ENCODE data around the gene FBXW8.

FBXW8 gene

DNA sequence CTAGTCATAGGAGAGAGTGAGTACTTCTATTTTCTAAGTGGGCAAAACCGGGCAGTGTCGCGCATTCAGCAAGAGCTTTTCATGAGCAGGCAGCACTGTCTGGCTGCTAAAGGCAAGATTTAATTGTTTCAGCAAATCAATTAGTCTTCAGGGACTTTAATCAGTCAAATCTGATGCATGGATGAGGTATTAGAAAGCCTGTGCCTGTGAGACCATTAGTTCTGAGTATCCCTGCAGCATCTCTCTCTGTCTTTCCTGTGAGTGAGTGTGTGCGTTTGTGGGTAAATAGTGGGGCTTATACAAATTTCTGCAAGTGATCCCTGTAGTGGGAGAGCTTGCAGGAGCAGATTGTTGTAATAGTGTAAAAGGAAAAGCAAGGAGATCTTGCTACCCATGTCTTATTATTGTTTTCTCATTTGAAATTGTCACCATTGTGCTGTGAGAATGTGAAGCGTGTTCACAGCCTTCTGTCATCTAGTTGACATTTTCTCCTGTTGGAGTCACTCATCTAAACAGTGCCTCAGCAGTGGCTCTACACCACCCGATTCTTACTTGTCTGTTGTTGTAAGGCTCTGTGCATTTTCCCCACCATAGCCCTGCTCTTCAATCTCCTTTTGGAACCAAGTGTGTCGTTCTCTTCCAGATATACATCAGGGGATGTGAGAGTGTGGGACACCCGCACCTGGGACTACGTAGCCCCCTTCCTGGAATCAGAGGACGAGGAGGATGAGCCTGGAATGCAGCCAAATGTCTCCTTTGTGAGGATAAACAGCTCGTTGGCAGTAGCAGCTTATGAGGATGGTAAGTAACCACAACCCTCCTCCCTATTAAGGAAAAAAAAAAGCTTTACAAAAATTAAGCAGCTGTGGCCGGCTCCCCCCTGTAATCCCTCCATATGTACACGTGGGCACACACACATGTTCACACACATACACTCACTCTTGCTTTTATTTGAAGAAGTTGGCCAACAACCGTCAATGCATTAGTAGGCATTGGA, 53.6 kb downstream of the FBXW8 start:
- no peak for TF ChIP-seq SPI1 (IDR thresholded peaks at IDR 0.05; ENCODE audit: borderline replicate concordance, low read depth)
- no peak for TF ChIP-seq REST (IDR thresholded peaks at IDR 0.05; ENCODE audit: insufficient replicate concordance, low read depth)
- no peak for TF ChIP-seq POLR2AphosphoS5 (IDR thresholded peaks at IDR 0.05; ENCODE audit: low read depth)
- no peak for TF ChIP-seq GABPA (IDR thresholded peaks at IDR 0.05; ENCODE audit: low read depth)
- no peak for TF ChIP-seq CTCF (IDR thresholded peaks at IDR 0.05; ENCODE audit: insufficient read depth, low read length)
- H3K27me3 ChIP-seq (ENCODE audit: insufficient read depth, poor library complexity, severe bottlenecking): no peaks in the 10 kb centered on the region
- no peak for DNase-seq (ENCODE audit: low read depth in 1 of 2, low spot score in 1 of 2)
- no peak overlapping the region for H3K27ac ChIP-seq (replicated peaks)
- H3K4me3 ChIP-seq (replicated peaks; ENCODE audit: insufficient read depth, low read length): no peak overlapping the region

DNA sequence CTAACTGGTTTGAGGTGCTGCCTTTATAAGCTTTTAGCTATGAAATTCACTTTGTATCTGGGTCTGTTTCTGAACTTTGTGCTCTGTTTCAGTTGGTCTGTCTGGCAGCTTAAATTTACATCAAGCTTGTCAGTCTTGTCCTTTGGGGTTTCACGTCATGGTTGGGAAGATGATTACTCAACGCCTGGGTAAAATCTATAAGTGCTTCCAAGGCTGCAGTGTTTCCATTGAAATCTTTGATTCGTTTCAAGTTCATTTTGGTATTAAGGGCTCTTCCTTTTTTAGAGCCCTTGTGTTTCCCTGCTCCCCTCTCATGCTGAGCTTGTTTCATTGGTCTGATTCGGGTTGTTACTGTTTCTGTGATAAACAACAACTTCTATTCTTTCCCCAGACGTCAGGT, 58.2 kb downstream of the FBXW8 start:
- no peaks in the 10 kb centered on the region for H3K27me3 ChIP-seq (ENCODE audit: insufficient read depth, poor library complexity, severe bottlenecking)
- H3K4me3 ChIP-seq (replicated peaks; ENCODE audit: insufficient read depth, low read length): no peak overlapping the region
- no peak overlapping the region for H3K27ac ChIP-seq (replicated peaks)
- no peak for DNase-seq (ENCODE audit: low read depth in 1 of 2, low spot score in 1 of 2)
- TF ChIP-seq POLR2AphosphoS5 (IDR thresholded peaks at IDR 0.05; ENCODE audit: low read depth): no peak
- no peak for TF ChIP-seq REST (IDR thresholded peaks at IDR 0.05; ENCODE audit: insufficient replicate concordance, low read depth)
- TF ChIP-seq GABPA (IDR thresholded peaks at IDR 0.05; ENCODE audit: low read depth): no peak
- no peak for TF ChIP-seq CTCF (IDR thresholded peaks at IDR 0.05; ENCODE audit: insufficient read depth, low read length)

- H3K4me3 ChIP-seq (replicated peaks; ENCODE audit: insufficient read depth, low read length): no peak overlapping the region
- no peak for DNase-seq (ENCODE audit: low read depth in 1 of 2, low spot score in 1 of 2)
- TF ChIP-seq REST (IDR thresholded peaks at IDR 0.05; ENCODE audit: insufficient replicate concordance, low read depth) (no peak), GABPA (IDR thresholded peaks at IDR 0.05; ENCODE audit: low read depth) (no peak), CTCF (IDR thresholded peaks at IDR 0.05; ENCODE audit: insufficient read depth, low read length) (no peak), POLR2AphosphoS5 (IDR thresholded peaks at IDR 0.05; ENCODE audit: low read depth) (no peak), SPI1 (IDR thresholded peaks at IDR 0.05; ENCODE audit: borderline replicate concordance, low read depth) (no peak)
- no peak overlapping the region for H3K27ac ChIP-seq (replicated peaks)
- no peaks in the 10 kb centered on the region for H3K27me3 ChIP-seq (ENCODE audit: insufficient read depth, poor library complexity, severe bottlenecking)
Measured at GRCh38 chr12:116969615-116970585, 59.1 kb downstream of the FBXW8 start.

All from HL-60 (cell line).